ENCODE results near the gene ARID1B.

DNA sequence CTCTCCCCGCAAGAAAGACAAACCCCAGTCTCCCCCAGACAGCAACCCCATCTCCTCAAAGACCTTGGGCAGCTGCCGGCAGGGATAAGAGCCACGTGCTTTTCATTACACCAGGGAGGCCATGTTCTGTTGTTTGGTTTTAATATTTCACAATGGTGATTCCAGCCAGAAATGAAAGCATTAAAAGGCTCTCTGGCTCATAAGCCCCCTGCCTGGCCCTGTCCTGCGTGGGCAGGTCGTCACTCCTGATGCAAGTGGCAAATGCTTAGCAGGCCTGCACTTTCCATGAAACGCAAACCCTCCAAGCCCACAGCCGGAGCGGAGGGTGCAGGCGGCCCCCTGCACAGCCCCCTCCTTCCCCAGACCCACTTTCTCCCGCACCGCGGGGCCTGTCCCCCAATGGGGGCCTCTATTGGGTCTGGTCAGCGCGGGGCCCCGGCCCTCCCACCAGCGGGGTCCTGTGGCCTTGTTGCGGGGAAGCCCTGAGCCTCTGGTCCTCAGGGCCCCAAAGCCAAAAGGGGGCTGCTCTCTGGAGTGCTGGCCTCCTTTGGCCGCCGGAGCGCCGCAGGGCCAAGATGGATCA, 469.0 kb downstream of the ARID1B start:
- TF ChIP-seq, protein P1, sequence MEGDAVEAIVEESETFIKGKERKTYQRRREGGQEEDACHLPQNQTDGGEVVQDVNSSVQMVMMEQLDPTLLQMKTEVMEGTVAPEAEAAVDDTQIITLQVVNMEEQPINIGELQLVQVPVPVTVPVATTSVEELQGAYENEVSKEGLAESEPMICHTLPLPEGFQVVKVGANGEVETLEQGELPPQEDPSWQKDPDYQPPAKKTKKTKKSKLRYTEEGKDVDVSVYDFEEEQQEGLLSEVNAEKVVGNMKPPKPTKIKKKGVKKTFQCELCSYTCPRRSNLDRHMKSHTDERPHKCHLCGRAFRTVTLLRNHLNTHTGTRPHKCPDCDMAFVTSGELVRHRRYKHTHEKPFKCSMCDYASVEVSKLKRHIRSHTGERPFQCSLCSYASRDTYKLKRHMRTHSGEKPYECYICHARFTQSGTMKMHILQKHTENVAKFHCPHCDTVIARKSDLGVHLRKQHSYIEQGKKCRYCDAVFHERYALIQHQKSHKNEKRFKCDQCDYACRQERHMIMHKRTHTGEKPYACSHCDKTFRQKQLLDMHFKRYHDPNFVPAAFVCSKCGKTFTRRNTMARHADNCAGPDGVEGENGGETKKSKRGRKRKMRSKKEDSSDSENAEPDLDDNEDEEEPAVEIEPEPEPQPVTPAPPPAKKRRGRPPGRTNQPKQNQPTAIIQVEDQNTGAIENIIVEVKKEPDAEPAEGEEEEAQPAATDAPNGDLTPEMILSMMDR (IDR thresholded peaks at IDR 0.05; ENCODE audit: low read depth, low read length, missing input control): no peak
- TF ChIP-seq, protein P2, sequence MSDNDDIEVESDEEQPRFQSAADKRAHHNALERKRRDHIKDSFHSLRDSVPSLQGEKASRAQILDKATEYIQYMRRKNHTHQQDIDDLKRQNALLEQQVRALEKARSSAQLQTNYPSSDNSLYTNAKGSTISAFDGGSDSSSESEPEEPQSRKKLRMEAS (IDR thresholded peaks at IDR 0.05): no peak
- no peak for TF ChIP-seq HNF4G (IDR thresholded peaks at IDR 0.05)
- TF ChIP-seq SP1 (IDR thresholded peaks at IDR 0.05): no peak

Measured in liver (tissue), 3 donors.